ENCODE results near the gene KRT77. TPM values are rescaled to one million over a fixed set of nuclear protein-coding genes. Genes with fewer than 3 reads are reported as not detected.

The KRT77 gene
- total RNA-seq, 6 experiments from 2014 or later, result not detected

GRCh38 chr12:52660934-52661499 is 42.3 kb downstream of the KRT77 start:
- Histone ChIP-seq H3K4me3 (no peak overlapping the region), H3K36me3 (no peaks in the 10 kb centered on the region), H3K27ac (no peak overlapping the region), H3K4me1 (no peaks in the 10 kb centered on the region), H3K27me3 (peaks cover 0 to 1% of the 10 kb centered on the region in 2 donors), H3K9me3 (no peaks in the 10 kb centered on the region)
- ATAC-seq (no peak), DNase-seq (no peak)
- intact Hi-C loops (cut with DNase I), result no loop called here
- 68% methylated on average over 3 of the region's 3 CpGs for WGBS (ENCODE audit: insufficient coverage, low coverage, low lambda C conversion rate, missing lambda C conversion rate)
- no peak for TF ChIP-seq POLR2A (IDR thresholded peaks at IDR 0.05)

DNA sequence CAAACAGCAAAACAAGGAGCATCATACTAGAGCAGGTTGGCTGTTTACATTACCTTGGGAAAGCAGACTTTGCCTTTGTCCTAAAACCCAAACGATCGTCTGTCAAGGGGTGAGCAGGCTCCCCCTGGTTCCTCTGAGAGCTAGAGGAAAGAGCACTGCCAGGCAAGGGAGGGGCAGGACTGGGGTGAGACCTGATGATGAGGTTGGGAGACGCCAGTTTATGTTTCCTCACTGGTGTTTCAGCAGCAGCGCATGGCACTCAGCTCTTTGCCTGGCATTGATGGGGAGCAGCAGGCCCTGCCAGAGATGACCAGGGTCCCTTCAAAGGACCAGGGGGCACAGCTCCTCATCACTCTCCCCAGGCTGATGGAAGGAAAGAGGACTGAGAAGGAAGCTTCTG is 43.4 kb downstream of the KRT77 start:
- H3K9me3 ChIP-seq, result no peaks in the 10 kb centered on the region
- DNase-seq (no peak), ATAC-seq (no peak)
- WGBS (ENCODE audit: insufficient coverage, low coverage, low lambda C conversion rate, missing lambda C conversion rate), result 45% methylated on average over 3 of the region's 4 CpGs
- H3K27ac ChIP-seq, result no peak overlapping the region
- intact Hi-C loops (cut with DNase I), result no loop called here
- H3K4me1 ChIP-seq, result no peaks in the 10 kb centered on the region
- H3K4me3 ChIP-seq, result no peak overlapping the region
- no peak for TF ChIP-seq POLR2A (IDR thresholded peaks at IDR 0.05)
- TF ChIP-seq, protein P1, sequence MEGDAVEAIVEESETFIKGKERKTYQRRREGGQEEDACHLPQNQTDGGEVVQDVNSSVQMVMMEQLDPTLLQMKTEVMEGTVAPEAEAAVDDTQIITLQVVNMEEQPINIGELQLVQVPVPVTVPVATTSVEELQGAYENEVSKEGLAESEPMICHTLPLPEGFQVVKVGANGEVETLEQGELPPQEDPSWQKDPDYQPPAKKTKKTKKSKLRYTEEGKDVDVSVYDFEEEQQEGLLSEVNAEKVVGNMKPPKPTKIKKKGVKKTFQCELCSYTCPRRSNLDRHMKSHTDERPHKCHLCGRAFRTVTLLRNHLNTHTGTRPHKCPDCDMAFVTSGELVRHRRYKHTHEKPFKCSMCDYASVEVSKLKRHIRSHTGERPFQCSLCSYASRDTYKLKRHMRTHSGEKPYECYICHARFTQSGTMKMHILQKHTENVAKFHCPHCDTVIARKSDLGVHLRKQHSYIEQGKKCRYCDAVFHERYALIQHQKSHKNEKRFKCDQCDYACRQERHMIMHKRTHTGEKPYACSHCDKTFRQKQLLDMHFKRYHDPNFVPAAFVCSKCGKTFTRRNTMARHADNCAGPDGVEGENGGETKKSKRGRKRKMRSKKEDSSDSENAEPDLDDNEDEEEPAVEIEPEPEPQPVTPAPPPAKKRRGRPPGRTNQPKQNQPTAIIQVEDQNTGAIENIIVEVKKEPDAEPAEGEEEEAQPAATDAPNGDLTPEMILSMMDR (IDR thresholded peaks at IDR 0.05), result no peak
- H3K36me3 ChIP-seq, result no peaks in the 10 kb centered on the region
- no peaks in the 10 kb centered on the region for H3K27me3 ChIP-seq

DNA sequence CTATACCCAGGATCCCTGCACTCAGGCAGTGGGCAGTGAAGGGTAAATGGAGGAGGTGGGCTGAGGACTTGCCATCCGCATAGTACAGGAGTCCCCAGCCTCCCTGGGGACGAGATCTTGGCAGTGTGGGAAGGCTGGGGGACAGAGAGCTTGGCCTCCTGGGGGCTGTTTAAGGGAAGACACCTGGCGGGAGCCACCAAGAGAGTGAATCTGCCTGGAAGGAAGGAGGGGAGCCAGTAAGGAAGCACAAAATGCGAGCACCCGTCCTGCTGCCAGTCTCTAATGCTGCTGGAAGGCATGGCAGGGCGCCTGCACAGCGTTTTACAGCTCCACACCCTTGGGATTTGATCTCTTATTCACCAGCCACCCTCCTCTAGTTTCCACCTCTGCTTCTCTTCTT is 43.9 kb downstream of the KRT77 start:
- no peak for DNase-seq
- no peak for ATAC-seq
- no peak overlapping the region for H3K27ac ChIP-seq
- H3K36me3 ChIP-seq, result no peaks in the 10 kb centered on the region
- no peaks in the 10 kb centered on the region for H3K4me1 ChIP-seq
- TF ChIP-seq POLR2A (IDR thresholded peaks at IDR 0.05), result no peak
- TF ChIP-seq, protein P1 (IDR thresholded peaks at IDR 0.05), result no peak
- 50% methylated on average over 4 of the region's 7 CpGs for WGBS (ENCODE audit: insufficient coverage, low coverage, low lambda C conversion rate, missing lambda C conversion rate)
- no peaks in the 10 kb centered on the region for H3K27me3 ChIP-seq
- no peaks in the 10 kb centered on the region for H3K9me3 ChIP-seq
- intact Hi-C loops (cut with DNase I), result no loop called here
- H3K4me3 ChIP-seq, result no peak overlapping the region

DNA sequence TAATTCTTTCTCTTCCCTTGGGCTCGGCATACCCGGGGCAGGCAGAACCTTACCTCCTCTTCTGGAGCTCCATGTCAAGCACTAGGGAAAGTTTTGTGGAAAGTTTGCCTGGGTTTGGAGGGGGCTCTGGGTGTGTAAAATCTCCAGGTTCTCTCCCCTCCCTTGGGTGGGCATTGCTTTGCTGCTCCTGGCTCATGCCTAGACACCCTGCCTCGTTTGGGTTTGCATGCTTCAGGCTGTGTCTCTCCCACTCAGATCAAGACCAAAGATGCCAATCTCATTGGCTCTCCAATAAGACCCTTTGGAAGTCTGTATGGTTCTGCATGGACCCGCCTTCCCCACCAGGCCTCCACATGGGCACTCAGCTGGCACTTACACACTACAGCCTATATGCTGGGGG is 45.1 kb downstream of the KRT77 start:
- Histone ChIP-seq H3K9me3 (no peaks in the 10 kb centered on the region), H3K4me1 (no peaks in the 10 kb centered on the region), H3K36me3 (no peaks in the 10 kb centered on the region), H3K27ac (no peak overlapping the region), H3K27me3 (no peaks in the 10 kb centered on the region), H3K4me3 (no peak overlapping the region)
- TF ChIP-seq POLR2A (IDR thresholded peaks at IDR 0.05), result no peak
- TF ChIP-seq, protein P1 (IDR thresholded peaks at IDR 0.05), result no peak
- intact Hi-C loops (cut with DNase I), result no loop called here
- 59% methylated on average over 4 of the region's 4 CpGs for WGBS (ENCODE audit: insufficient coverage, low coverage, low lambda C conversion rate, missing lambda C conversion rate)
- DNase-seq (no peak), ATAC-seq (no peak)

- no peak overlapping the region for H3K4me3 ChIP-seq
These were observed 45.9 kb downstream of the KRT77 start for GRCh38 chr12:52657250-52657902.

More at GRCh38 chr12:52657250-52657902, 45.9 kb downstream of the KRT77 start:
- intact Hi-C loops (cut with DNase I), result no loop called here
- WGBS (ENCODE audit: insufficient coverage, low coverage, low lambda C conversion rate, missing lambda C conversion rate), result 81% methylated on average over 6 of the region's 6 CpGs
- no peaks in the 10 kb centered on the region for H3K36me3 ChIP-seq
- no peaks in the 10 kb centered on the region for H3K4me1 ChIP-seq
- H3K9me3 ChIP-seq, result no peaks in the 10 kb centered on the region
- TF ChIP-seq, protein P1 (IDR thresholded peaks at IDR 0.05), result no peak
- no peak for TF ChIP-seq POLR2A (IDR thresholded peaks at IDR 0.05)
- no peak for ATAC-seq
- H3K27ac ChIP-seq, result no peak overlapping the region
- DNase-seq, result no peak
- H3K27me3 ChIP-seq, result no peaks in the 10 kb centered on the region
